Endothelial cell of umbilical vein (primary cell): ENCODE data around the gene C1QA.

Experiments used
- POLR2AphosphoS5 ChIP-seq: IDR thresholded peaks from 2 replicates; pipeline ENCODE4 v1.6.1; 2012; ENCODE audit warnings: low read depth, mild to moderate bottlenecking, control low read depth, low read length, moderate library complexity; ENCODE audit not compliant: insufficient read depth
- TF ChIP-seq, protein P1 (sequence below), 2 donors: IDR thresholded peaks; 1 replicate in 1 of 2; 2 replicates in 1 of 2; pipeline ENCODE4 v1.5.1; 2011; ENCODE audit warnings: low read length in 2 of 2, mild to moderate bottlenecking in 2 of 2, moderate library complexity in 2 of 2, control low read depth in 1 of 2, inconsistent platforms in 1 of 2, low read depth in 1 of 2; ENCODE audit not compliant: insufficient read depth in 1 of 2; ENCODE audit errors: extremely low read depth in 1 of 2

- TF ChIP-seq, protein P1, sequence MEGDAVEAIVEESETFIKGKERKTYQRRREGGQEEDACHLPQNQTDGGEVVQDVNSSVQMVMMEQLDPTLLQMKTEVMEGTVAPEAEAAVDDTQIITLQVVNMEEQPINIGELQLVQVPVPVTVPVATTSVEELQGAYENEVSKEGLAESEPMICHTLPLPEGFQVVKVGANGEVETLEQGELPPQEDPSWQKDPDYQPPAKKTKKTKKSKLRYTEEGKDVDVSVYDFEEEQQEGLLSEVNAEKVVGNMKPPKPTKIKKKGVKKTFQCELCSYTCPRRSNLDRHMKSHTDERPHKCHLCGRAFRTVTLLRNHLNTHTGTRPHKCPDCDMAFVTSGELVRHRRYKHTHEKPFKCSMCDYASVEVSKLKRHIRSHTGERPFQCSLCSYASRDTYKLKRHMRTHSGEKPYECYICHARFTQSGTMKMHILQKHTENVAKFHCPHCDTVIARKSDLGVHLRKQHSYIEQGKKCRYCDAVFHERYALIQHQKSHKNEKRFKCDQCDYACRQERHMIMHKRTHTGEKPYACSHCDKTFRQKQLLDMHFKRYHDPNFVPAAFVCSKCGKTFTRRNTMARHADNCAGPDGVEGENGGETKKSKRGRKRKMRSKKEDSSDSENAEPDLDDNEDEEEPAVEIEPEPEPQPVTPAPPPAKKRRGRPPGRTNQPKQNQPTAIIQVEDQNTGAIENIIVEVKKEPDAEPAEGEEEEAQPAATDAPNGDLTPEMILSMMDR (IDR thresholded peaks at IDR 0.05; ENCODE audit: extremely low read depth in 1 of 2, insufficient read depth in 1 of 2, low read depth in 1 of 2, low read length in 2 of 2): no peak
- TF ChIP-seq POLR2AphosphoS5: no peak
These were observed 44.4 kb upstream of the C1QA start for GRCh38 chr1:22592051-22592450.
